NCI-H2171 treated with DMSO at 0.1 percent for 48 hours (cell line): Measurements from ENCODE around the gene RMND1.
"Not testable (repeated sequence)": the region's sequence is repeated elsewhere in the genome, so short reads cannot be mapped to it uniquely, and the experiment has no call there.

Experiments
- DNase-seq: peaks from one replicate; lab custom pipeline; 2025; lab: John Stamatoyannopoulos, UW

RMND1 gene

DNA sequence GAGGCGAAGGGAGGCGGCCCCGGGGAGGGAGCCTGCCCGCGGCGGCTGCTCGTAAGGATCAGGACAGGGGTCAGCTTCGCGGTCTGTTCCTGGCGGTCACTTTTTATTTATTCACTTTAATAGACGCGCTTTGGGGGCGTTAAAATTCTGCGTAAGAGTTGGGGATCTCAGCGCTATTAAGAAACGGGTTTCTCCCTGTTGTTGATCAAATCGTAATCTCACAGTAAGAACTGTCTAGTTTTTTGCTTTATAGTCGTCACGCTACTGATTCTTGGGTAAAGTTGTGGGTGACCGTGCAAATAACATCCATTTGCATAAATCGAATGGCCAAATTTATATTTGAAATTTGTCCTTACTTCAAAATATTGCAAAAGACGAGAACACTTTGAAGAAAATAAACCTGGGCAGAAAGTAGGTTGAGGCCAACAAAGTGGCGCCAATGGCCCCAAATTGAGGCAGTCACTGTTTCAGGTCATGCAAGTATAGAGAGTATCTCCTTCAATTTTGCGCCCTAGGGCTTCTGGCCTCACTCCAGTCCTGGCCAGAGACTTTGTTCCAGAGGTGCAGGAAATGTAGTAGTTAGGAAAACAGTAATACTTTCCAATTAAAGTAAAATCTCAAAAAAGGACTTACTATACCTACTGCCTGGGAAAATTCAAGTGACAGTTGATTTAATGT is 963 bp upstream of the RMND1 start:
- DNase-seq: no peak

DNA sequence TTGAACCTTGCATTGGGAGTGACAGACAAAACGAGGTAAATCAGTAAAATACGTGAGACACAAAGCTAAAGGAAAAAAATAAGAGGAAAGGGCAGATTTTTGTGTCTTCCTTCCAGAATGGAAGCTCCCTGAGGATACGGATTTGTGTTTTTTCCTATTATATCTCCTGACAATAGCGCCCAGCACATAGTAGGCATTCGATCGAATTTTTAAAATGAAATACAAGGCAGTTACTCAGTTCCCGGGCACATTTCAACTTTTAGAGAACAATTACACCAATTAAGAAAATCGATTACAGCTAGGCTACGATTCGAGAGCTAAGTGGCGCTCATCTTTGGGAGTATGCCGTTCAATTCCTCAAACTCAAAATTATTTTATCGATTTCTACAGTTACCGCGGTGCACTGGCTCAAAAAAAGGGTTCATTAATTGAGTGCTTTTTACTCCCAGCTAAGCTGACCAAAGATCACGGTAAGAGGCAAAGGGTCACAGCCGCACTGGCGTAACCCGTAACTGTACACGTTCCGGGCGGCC is 443 bp downstream of the RMND1 start:
- no peak for DNase-seq

- not testable (repeated sequence) for DNase-seq
Observed at GRCh38 chr6:151450928-151451327, 998 bp downstream of the RMND1 start.

GRCh38 chr6:151448623-151449022 is 3.3 kb downstream of the RMND1 start:
- DNase-seq: no peak

GRCh38 chr6:151447237-151447636 is 4.7 kb downstream of the RMND1 start:
- DNase-seq: no peak

- DNase-seq: no peak
Observed at GRCh38 chr6:151445482-151445881, 6.4 kb downstream of the RMND1 start.

GRCh38 chr6:151443911-151444621 is 7.9 kb downstream of the RMND1 start:
- no peak for DNase-seq

GRCh38 chr6:151443454-151443853 is 8.5 kb downstream of the RMND1 start:
- no peak for DNase-seq

DNA sequence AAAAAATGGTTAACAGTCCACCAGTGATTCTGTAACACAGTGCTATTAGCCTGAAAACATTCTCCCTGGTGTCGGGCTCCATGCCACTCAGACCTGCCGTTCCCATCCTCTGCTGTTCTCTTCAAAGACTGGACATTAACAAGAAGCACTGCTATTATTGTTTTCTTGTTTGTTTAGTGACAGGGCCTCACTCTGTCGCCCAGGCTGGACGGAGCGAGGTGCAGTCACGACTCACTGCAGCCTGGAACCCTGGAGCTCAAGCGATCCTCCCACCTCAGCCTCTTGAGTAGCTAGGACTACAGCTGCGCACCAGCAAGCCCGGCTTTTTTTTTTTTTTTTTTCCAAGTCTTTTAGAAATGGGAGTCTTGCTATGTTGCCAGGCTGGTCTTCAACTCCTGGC is 9.6 kb downstream of the RMND1 start:
- DNase-seq: no peak

DNA sequence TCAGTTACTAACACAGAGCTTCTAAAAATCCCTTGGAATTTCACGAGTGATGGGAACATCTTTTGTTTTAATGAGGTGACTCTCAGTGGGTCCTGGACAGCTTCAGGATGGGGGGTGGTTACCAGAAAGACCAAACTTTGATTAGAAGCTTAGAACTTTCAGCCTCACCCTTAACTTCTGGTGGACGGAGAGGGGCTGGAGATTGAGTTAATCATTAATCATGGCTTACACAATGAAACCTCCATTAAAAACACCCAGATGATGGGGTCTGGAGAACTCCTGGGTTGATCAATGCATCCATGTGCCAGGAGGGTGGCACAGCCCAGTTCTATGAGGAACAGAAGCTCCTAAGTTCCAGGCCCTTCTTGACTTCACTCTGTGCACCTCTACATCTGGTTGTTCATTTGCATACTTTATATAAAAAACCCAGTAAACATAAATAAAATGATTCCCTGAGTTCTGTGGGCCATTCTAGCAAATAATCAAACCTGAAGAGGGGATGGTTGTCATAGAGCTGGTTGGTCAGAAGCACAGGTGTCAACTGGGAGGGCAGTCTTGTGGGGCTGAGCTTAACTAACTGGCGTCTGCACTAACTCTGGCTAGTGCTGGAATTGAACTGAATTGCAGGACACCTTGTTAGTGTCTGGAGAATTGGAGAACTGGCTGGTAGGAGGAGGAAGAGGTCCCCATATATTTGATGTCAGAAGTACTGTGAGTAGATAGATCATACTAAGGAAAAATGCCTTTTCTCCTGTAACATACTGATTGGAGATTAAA is 10.3 kb downstream of the RMND1 start:
- DNase-seq: no peak

- DNase-seq: no peak
Observed at GRCh38 chr6:151440930-151441329, 11.0 kb downstream of the RMND1 start.

DNA sequence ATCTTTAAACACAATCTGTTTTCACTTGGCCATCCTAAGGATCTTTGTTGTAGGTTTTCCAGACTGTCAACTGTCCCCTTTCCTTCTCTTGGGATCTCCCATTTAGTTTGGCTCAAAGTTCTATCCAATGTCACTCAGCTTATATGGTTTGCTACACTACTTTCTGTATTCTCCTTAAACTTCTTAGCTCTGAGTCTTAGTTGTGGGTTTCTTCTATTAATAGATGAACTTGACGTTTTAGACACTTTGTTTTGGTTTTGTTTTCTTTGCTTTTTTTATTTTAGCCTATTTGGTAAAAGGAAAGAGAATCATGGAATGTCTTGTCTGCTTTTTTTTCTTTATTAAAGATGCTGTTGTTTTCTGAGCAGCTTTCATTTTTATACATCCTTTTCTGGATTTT is 11.4 kb downstream of the RMND1 start:
- no peak for DNase-seq

DNA sequence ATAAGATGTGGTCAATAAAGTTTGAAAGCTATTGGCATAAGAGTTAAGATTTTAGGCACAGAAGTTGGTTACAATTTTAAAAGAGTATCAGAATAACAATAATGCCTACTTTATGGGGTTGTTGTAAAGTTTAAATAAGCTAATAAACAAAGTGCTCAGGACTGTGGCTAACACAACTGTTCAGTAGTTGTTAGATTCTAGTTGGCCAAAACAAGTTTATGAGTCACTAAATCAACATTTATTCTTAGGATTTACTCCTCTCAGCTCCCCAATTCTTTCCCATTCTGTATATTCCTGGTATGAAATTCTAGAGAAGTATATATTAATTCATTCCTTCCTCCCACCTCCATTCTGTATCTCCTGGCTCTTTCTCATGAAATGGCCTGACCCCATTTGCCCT is 14.5 kb downstream of the RMND1 start:
- no peak for DNase-seq

DNA sequence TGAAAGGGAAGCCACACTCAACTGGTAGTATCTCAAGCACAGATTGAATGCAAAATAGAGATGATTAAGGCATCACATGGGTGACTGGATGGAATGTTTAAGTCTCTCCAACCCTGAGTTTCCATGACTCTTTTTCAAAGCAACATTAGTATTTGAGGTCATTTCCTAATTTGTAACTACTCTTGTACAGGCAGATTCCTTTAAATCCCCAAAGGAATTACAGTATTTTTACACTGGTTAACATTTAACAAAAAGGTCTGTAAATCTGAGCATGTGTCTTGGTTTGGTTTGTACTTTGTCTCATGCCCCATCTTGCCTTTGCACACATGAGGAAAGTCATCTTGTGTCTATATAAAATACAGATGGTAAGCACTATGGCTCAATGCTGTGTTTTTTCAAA is 15.1 kb downstream of the RMND1 start:
- DNase-seq: no peak

- no peak for DNase-seq
Observed at GRCh38 chr6:151436300-151436699, 15.6 kb downstream of the RMND1 start.

GRCh38 chr6:151434369-151434768 is 17.6 kb downstream of the RMND1 start:
- no peak for DNase-seq

DNA sequence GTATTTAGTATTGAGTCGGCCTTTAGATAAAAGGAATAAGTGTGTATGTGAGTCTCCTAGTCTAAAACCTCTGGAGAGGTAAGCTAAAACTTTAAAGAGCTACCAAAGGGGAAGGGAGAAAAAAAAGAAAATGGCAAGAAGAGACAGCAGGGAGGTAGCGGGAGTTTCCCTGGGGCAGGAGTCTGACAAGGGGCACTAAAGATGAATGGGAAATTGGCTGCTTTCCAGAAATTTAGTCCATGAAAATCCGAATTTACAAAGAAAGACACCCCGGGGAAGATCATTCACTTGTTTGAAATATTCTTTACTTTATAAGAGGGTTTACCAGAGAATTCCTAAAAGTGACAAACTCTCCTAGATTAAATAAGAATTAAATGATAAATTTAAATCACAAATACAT is 19.3 kb downstream of the RMND1 start:
- DNase-seq: no peak

GRCh38 chr6:151431337-151431736 is 20.6 kb downstream of the RMND1 start:
- DNase-seq: no peak

DNA sequence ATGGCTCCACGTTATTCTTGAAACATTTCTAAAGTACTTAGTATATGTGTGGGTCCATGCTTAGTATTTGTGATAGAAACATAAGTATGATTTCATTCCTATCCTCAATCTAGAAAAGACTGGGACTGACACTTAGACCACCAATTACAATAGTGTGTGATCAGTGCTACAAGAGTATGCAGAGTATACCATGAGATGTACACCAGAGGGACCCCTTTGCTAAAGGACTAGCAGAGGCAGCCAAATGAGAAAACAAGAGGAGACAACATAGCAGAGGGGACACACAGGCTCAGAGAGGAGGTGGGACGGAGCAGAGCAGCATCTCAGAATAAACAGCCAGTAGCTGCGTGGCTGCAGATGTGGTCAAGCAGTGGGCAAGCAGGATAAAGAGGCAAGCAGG is 21.0 kb downstream of the RMND1 start:
- no peak for DNase-seq

GRCh38 chr6:151428093-151428735 is 23.7 kb downstream of the RMND1 start:
- DNase-seq: no peak

DNA sequence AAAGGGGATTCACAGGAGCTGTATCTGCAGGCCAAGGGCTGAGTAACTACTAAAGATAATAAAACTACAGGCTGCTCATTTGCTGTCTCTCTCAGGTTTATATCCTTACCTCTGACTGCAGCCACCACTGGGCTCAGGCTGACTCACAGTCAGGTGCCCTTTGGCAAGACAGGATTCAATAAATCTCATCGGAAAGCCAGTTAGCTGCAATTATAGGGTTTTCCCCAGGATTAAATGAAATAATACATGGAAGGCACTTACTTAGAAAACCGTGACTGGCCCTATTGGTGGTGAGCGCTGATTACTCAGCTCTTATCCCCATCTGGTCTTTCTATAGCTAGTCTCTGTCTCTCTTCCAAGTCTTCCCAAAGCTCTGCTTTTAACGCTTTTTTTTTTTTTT is 26.4 kb downstream of the RMND1 start:
- DNase-seq: no peak

DNA sequence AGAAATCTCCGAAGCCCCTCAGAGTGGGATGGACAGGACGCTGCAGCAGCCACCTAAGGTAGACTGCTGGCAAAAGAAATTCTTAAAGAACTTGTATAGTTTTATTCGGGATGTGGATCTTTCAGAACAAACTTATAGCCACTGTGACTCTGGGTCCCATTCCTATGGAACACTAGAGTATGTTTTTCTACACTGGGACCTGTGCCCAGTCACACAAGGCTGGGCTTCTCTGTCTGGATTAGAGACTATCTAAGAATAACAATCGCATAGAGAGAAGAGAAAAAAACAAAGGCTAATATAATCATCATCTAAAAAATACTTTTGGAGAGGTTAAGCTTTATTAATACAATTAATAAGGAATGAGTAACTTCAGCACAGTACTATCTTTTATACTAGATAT is 28.9 kb downstream of the RMND1 start:
- no peak for DNase-seq
